ENCODE data around the gene PIH1D1.

The PIH1D1 gene

DNA sequence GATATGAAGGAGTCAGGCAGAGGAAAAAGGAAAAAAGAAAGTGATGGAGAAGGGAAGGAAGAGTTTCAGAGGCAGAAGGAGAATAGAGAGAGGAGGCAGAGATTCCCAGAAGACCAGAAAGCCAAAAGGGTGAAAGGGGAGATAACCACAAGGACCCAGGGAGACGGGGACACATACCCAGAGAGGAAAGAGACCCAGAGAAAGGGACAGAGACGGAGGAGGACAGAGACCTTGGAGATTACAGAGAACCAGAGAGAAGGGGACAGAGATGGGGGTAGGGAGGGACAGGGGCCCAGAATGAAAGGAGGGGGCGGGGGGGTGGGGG, 29.8 kb downstream of the PIH1D1 start:
- H3K27ac ChIP-seq (ENCODE audit: low read length): no peak overlapping the region
- H3K4me3 ChIP-seq (ENCODE audit: low read length): no peak overlapping the region
- no peaks in the 10 kb centered on the region for H3K36me3 ChIP-seq (ENCODE audit: control insufficient read depth, low read depth, low read length)
- H3K9me3 ChIP-seq (ENCODE audit: control insufficient read depth, low read depth, low read length): no peaks in the 10 kb centered on the region
- H3K4me1 ChIP-seq (ENCODE audit: control insufficient read depth, low read depth, low read length): peaks cover 17% of the 10 kb centered on the region
- H3K27me3 ChIP-seq (ENCODE audit: control insufficient read depth, insufficient read depth, low read length): peaks cover 61% of the 10 kb centered on the region
- H3K9ac ChIP-seq (ENCODE audit: low read length): no peak overlapping the region

DNA sequence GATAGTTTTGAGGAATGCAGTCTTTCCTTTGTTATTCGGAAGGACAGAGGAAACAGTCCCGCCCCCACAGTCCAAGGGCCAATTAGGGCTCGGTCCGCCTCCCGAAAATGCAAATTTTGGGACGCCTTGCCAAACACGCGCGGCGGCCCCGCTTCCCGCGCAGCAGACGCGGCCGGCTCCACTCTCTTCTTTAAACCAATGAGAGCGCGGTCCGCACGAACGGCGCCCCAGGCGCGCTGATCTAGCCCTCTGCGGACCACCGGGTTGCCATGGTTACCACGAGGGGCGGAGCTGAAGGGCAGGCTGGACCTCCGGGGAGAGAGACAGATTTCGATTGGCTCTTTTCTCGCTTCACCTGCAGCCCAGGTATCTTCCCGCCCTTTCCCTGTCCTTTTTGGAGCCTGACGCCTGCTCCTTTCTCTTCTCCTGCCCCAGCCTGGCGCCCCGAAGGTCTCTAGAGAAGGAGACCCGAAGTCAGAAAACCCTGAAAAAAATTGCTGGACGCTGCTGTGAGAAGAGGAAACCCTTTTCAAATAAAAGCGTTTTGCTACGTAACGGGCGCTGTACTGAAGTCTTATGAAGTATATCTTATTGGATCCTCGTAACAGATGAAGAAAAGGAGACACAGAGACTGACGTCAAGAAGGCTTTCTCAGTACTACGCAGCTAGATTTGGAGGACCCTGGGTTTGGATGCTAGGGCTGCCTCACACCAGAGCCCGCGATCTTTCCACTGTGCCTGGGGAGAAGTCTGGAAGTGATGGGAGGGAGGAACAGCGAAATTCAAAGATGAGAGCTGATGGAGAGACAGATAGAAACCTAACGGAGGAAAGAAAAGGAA, 30.4 kb downstream of the PIH1D1 start:
- H3K27ac ChIP-seq (ENCODE audit: low read length): no peak overlapping the region
- H3K27me3 ChIP-seq (ENCODE audit: control insufficient read depth, insufficient read depth, low read length): peaks cover 55% of the 10 kb centered on the region
- no peak overlapping the region for H3K9ac ChIP-seq (ENCODE audit: low read length)
- H3K4me1 ChIP-seq (ENCODE audit: control insufficient read depth, low read depth, low read length): peaks cover 12% of the 10 kb centered on the region
- no peaks in the 10 kb centered on the region for H3K9me3 ChIP-seq (ENCODE audit: control insufficient read depth, low read depth, low read length)
- H3K4me3 ChIP-seq (ENCODE audit: low read length): no peak overlapping the region
- no peaks in the 10 kb centered on the region for H3K36me3 ChIP-seq (ENCODE audit: control insufficient read depth, low read depth, low read length)

DNA sequence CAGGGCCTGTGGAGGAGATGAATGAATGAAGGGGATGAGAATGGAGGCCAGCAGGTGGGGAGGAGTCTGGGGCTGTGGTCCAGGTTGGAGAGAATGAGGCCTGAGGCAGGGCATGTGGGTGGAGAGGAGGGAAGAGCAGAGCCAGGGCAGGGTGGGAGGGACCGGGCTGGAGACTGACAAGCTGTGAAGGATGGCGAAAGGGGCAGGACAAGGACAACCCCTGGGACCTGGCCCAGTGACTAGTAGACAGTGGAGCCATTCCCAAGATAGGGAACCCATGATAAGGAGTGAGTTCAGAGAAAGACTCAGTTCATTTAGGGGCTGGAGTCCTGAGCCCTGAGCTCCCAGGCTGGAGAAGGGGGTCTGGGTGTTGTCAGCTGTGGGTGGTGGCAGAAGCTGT, 31.4 kb downstream of the PIH1D1 start:
- Histone ChIP-seq H3K9me3 (ENCODE audit: control insufficient read depth, low read depth, low read length) (no peaks in the 10 kb centered on the region), H3K36me3 (ENCODE audit: control insufficient read depth, low read depth, low read length) (no peaks in the 10 kb centered on the region), H3K4me3 (ENCODE audit: low read length) (no peak overlapping the region), H3K9ac (ENCODE audit: low read length) (no peak overlapping the region), H3K27ac (ENCODE audit: low read length) (no peak overlapping the region), H3K27me3 (ENCODE audit: control insufficient read depth, insufficient read depth, low read length) (peaks cover 44% of the 10 kb centered on the region), H3K4me1 (ENCODE audit: control insufficient read depth, low read depth, low read length) (peaks cover 7% of the 10 kb centered on the region)

DNA sequence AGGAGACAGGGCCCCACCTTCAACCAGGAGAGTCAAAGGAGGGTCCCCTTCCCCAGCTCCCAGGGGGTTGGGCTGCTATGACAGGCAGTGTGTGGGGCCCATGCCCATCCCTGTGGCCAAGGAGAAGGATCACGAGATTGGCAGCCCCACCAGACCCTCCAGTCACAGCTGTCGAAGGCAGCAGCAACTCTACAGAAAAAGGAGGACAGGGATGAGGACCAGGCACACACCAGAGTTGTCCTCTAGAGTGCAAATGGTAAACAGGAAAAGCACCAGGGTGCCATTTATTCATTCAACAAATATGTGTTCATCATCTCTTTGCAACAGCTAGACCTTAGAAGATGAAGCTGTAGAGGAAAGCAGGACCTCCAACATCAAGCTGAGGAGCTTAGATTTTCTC, 32.4 kb downstream of the PIH1D1 start:
- peaks cover 34% of the 10 kb centered on the region for H3K27me3 ChIP-seq (ENCODE audit: control insufficient read depth, insufficient read depth, low read length)
- H3K9ac ChIP-seq (ENCODE audit: low read length): no peak overlapping the region
- H3K4me3 ChIP-seq (ENCODE audit: low read length): no peak overlapping the region
- H3K36me3 ChIP-seq (ENCODE audit: control insufficient read depth, low read depth, low read length): no peaks in the 10 kb centered on the region
- peaks cover 6% of the 10 kb centered on the region for H3K4me1 ChIP-seq (ENCODE audit: control insufficient read depth, low read depth, low read length)
- no peaks in the 10 kb centered on the region for H3K9me3 ChIP-seq (ENCODE audit: control insufficient read depth, low read depth, low read length)
- H3K27ac ChIP-seq (ENCODE audit: low read length): no peak overlapping the region

DNA sequence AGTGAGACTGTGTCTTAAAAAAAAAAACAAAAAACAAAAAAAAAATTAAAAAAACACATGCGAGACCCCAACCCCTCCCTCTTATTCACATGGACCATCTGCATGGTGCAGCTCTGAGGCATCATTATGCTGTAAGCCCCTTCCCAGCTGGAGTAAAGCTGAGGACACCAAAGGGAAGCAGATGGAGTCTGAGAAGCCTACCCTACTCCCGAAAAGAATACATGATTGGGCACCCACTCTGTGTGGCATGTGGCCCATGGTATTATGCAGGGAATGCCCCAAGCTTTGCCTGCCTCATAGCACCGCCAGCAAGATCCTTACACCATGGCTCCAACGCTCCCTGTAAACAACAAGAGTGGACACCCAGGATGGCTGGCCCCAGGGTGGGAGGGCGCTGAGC, 33.1 kb downstream of the PIH1D1 start:
- Histone ChIP-seq H3K4me1 (ENCODE audit: control insufficient read depth, low read depth, low read length) (peaks cover 6% of the 10 kb centered on the region), H3K36me3 (ENCODE audit: control insufficient read depth, low read depth, low read length) (no peaks in the 10 kb centered on the region), H3K9ac (ENCODE audit: low read length) (no peak overlapping the region), H3K9me3 (ENCODE audit: control insufficient read depth, low read depth, low read length) (no peaks in the 10 kb centered on the region), H3K4me3 (ENCODE audit: low read length) (no peak overlapping the region), H3K27me3 (ENCODE audit: control insufficient read depth, insufficient read depth, low read length) (peaks cover 27% of the 10 kb centered on the region), H3K27ac (ENCODE audit: low read length) (no peak overlapping the region)

DNA sequence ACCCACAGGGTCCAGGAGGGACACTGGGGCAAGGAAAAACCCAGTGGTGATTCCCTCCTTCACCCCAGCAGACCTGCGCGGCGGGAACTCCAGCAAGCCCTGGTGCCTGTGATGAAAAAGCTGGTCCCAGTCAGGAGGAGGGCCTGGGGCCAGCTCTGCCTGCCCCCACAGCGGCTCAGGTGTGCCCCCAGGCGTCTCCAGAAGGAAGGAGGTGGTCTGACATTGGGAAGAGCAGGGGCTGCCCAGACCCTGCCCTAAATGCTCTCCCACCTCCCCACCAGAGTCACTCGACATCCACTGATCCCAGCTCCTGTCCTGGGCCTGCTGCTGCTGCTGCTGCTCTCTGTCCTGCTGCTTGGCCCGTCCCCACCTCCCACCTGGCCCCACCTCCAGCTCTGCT, 34.5 kb downstream of the PIH1D1 start:
- H3K4me1 ChIP-seq (ENCODE audit: control insufficient read depth, low read depth, low read length): peaks cover 6% of the 10 kb centered on the region
- H3K27me3 ChIP-seq (ENCODE audit: control insufficient read depth, insufficient read depth, low read length): peaks cover 13% of the 10 kb centered on the region
- no peak overlapping the region for H3K27ac ChIP-seq (ENCODE audit: low read length)
- no peak overlapping the region for H3K4me3 ChIP-seq (ENCODE audit: low read length)
- no peak overlapping the region for H3K9ac ChIP-seq (ENCODE audit: low read length)
- no peaks in the 10 kb centered on the region for H3K36me3 ChIP-seq (ENCODE audit: control insufficient read depth, low read depth, low read length)
- no peaks in the 10 kb centered on the region for H3K9me3 ChIP-seq (ENCODE audit: control insufficient read depth, low read depth, low read length)

DNA sequence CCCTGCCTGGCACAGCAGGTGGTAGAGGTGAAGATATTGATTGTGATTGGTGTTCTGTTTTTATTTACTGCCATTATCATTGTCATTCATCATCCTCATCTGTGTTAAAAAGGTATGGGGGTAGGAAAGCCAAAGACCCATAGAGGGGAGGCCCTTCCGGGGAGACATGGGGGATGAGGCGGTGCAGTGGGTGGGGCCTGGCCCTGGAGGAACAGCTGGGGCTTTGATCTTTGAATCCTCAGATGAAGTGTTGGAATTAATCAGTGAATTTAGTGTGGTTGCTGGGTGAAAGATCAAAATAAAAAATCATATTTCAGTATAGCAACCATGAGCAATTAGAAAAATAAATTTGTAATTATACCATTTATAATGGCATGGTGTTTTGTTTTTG, 35.8 kb downstream of the PIH1D1 start:
- peaks cover under 1% of the 10 kb centered on the region for H3K27me3 ChIP-seq (ENCODE audit: control insufficient read depth, insufficient read depth, low read length)
- no peak overlapping the region for H3K9ac ChIP-seq (ENCODE audit: low read length)
- H3K4me1 ChIP-seq (ENCODE audit: control insufficient read depth, low read depth, low read length): peaks cover 5% of the 10 kb centered on the region

DNA sequence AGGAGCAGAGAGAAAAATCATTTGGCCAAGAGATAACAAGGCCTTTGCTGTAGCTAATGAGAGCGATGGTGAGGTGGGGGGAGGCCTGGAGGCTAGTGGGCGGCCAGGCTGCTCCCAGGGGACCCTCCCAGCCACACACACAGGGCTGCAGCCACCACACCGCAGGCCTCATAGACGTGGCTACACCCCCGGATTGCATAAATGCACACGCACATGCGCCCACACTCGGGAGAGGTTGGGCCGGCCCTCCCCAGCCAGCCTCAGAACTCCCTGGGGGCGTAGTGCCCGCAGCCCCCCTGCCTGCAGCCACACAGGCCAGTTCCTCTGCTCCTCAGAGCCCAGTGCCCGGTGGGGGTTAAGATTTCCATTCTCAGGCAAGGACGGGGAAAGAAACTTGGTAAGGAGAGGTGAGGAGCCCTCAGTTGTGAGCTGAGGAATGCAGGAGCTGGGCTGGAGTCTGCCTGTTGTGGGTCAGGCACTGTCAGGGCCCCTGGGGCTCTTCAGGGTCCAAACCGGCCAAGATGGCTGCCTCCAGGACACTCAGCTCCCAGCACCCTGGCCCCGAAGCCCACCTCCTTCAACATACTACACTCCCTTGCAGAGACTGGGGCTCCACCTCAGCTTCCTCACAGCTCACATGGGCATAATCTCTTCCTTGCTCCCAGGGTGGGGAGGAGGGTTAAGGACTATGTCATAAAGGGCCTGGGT, 36.4 kb downstream of the PIH1D1 start:
- H3K27me3 ChIP-seq (ENCODE audit: control insufficient read depth, insufficient read depth, low read length): no peaks in the 10 kb centered on the region
- no peaks in the 10 kb centered on the region for H3K36me3 ChIP-seq (ENCODE audit: control insufficient read depth, low read depth, low read length)
- H3K27ac ChIP-seq (ENCODE audit: low read length): no peak overlapping the region
- H3K4me1 ChIP-seq (ENCODE audit: control insufficient read depth, low read depth, low read length): no peaks in the 10 kb centered on the region
- H3K4me3 ChIP-seq (ENCODE audit: low read length): no peak overlapping the region
- no peak overlapping the region for H3K9ac ChIP-seq (ENCODE audit: low read length)
- H3K9me3 ChIP-seq (ENCODE audit: control insufficient read depth, low read depth, low read length): no peaks in the 10 kb centered on the region

More for the DNA sequence above, 35.8 kb downstream of the PIH1D1 start:
- H3K4me3 ChIP-seq (ENCODE audit: low read length): no peak overlapping the region
- H3K36me3 ChIP-seq (ENCODE audit: control insufficient read depth, low read depth, low read length): no peaks in the 10 kb centered on the region
- no peaks in the 10 kb centered on the region for H3K9me3 ChIP-seq (ENCODE audit: control insufficient read depth, low read depth, low read length)
- no peak overlapping the region for H3K27ac ChIP-seq (ENCODE audit: low read length)

DNA sequence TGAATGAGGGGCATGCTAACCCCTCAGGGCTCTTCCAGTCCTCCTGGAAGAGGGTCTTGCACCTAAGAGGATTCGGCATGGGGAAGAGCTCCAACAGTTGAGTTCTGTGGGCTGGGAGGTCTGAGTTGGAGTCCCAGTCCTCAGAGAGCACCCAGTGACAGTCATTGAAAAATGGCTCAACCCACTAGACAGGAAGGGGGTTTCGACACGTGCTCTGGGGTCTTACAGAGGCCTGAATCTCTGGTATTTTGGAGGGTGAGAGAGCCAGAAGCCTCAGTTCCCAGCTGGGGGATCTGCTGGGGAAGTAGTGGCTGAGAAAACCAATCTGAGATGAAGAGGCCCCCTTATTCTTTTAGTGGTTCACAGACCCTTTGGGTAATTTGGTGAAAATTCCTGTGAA, 37.4 kb downstream of the PIH1D1 start:
- Histone ChIP-seq H3K9ac (ENCODE audit: low read length) (no peak overlapping the region), H3K4me3 (ENCODE audit: low read length) (no peak overlapping the region), H3K4me1 (ENCODE audit: control insufficient read depth, low read depth, low read length) (no peaks in the 10 kb centered on the region), H3K27me3 (ENCODE audit: control insufficient read depth, insufficient read depth, low read length) (no peaks in the 10 kb centered on the region), H3K27ac (ENCODE audit: low read length) (no peak overlapping the region), H3K36me3 (ENCODE audit: control insufficient read depth, low read depth, low read length) (no peaks in the 10 kb centered on the region), H3K9me3 (ENCODE audit: control insufficient read depth, low read depth, low read length) (no peaks in the 10 kb centered on the region)

DNA sequence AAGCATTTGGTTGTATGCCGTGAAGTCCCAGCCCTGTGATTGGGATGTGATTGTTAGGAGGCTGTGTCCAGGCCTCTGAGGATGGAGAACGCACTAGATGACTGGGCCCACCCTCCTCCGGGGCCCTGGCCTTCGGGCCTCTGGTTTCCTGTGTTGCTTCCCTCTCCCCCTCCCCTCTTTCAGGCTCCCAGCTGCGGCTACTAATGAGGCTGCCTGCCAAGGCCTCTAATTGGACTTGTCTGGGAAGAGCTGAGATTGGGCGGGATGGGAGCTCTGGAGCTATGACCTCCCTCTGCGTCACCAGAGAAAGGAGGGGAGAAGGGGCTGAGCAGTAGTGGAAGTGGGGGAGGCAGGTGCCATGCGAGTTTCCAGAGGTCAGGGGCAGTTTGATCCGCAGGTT, 38.3 kb downstream of the PIH1D1 start:
- Histone ChIP-seq H3K4me1 (ENCODE audit: control insufficient read depth, low read depth, low read length) (no peaks in the 10 kb centered on the region), H3K9me3 (ENCODE audit: control insufficient read depth, low read depth, low read length) (no peaks in the 10 kb centered on the region), H3K27ac (ENCODE audit: low read length) (no peak overlapping the region), H3K36me3 (ENCODE audit: control insufficient read depth, low read depth, low read length) (no peaks in the 10 kb centered on the region), H3K27me3 (ENCODE audit: control insufficient read depth, insufficient read depth, low read length) (no peaks in the 10 kb centered on the region), H3K9ac (ENCODE audit: low read length) (no peak overlapping the region), H3K4me3 (ENCODE audit: low read length) (no peak overlapping the region)

DNA sequence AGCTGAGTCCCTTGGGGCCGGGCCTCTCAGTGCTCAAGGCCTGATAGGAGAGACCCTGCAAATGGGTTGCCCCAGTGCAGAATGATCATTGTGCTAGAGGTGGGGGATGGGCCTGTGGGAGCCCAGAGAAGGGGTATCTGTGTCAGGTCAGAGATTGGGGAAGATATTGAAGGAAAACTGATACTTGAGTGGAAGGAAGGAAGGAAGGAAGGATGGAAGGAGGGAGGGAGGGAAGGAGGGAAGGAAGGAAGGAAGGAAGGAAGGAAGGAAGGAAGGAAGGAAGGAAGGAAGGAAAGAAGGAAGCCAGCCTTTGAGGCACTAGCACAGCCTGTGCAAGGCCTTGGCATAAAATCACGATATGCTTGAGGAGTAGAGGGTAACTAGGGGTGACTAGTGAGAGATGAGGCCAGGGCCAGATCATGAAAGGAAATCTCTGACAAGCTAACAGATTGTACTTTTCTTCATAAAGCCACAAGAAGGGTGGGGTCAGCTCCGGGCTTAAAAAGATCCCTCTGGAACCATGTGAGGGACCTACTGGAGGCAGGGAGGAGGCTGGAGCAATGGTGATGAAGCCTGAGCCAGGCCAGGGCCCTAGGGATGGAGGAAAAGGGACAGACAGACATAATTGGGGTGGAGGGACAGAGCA, 39.8 kb downstream of the PIH1D1 start:
- Histone ChIP-seq H3K4me3 (ENCODE audit: low read length) (no peak overlapping the region), H3K4me1 (ENCODE audit: control insufficient read depth, low read depth, low read length) (no peaks in the 10 kb centered on the region), H3K9ac (ENCODE audit: low read length) (no peak overlapping the region), H3K36me3 (ENCODE audit: control insufficient read depth, low read depth, low read length) (no peaks in the 10 kb centered on the region), H3K9me3 (ENCODE audit: control insufficient read depth, low read depth, low read length) (no peaks in the 10 kb centered on the region), H3K27ac (ENCODE audit: low read length) (no peak overlapping the region), H3K27me3 (ENCODE audit: control insufficient read depth, insufficient read depth, low read length) (no peaks in the 10 kb centered on the region)
